GM12865 (cell line): Measurements from ENCODE around the gene METTL4.

ENCODE experiments used
- DNase-seq: peaks from one replicate; pipeline ENCODE4 v3.0.0; 2010; ENCODE audit warnings: low read depth
- H3K4me3 ChIP-seq: 2 replicates; pipeline ENCODE4 v1.5.1; 2011; ENCODE audit warnings: mild to moderate bottlenecking, low read depth, low read length, control low read depth
- CTCF ChIP-seq: IDR thresholded peaks from 2 replicates; pipeline ENCODE4 v1.5.1; 2011; ENCODE audit warnings: low read length, control low read depth, low read depth, inconsistent platforms; ENCODE audit not compliant: insufficient read depth; ENCODE audit errors: missing control alignments

METTL4 gene

GRCh38 chr18:2515171-2515787, 56.0 kb downstream of the METTL4 start:
- no peak overlapping the region for H3K4me3 ChIP-seq
- no peak for TF ChIP-seq CTCF
- DNase-seq = no peak

DNA sequence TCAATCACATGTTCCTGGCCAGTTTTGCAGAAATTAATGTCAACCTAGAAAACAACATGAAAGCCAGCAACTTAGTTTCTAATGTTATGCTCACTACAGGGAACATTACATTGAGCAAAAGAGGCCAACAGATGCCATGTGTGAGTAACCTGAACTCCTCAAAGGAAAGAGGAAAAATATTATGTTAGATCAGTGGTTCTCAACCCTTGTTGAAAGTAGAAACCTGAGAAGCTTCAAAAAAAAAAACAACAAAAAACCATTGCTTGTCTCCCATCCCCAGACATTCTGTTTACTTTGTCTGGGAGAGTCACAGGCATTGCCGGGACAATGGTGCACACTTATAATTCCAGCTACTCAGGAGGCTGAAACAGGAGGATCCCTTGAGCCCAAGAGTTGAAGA, 57.7 kb downstream of the METTL4 start:
- DNase-seq = no peak
- no peak for TF ChIP-seq CTCF
- no peak overlapping the region for H3K4me3 ChIP-seq

- no peak for DNase-seq
- no peak for TF ChIP-seq CTCF
- H3K4me3 ChIP-seq = no peak overlapping the region
Measured at GRCh38 chr18:2512059-2512458, 59.2 kb downstream of the METTL4 start.

DNA sequence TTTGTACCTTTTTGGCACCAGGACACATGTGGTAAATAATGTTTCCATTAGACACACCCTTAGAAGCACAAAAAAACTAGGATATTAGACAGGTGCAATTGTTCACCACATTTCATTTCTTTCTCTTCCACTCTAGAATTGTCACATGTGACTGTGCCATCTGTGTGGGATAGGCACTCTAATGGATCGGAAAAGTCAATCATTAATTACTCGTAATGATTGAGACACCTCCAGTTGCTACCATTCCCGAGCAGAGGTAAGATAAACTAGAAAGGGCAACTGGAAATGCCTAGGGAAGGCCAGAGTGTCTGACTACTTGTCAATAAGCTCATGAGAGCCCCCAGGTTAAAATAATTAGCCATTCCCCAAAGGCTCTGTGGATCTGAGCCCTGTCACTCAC, 59.9 kb downstream of the METTL4 start:
- no peak for TF ChIP-seq CTCF
- no peak overlapping the region for H3K4me3 ChIP-seq
- DNase-seq = no peak

DNA sequence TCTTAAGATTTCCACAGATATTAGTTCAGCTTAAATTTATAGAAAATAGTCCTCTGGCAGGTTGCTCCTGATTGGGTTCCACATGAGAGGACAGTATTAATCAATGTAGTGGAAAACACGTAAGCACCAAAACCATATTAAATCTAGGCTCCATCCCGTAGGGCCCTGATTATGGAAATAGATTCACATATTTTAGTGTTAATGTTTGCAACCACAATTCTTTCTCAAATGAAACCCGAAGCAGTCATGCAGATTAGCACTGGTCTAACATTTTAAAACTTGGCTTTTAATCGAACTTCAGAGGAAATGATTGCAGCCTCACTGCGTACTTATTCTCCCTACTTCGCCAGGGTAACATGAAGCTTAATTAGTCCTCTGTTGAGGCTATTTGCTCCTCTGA, 60.9 kb downstream of the METTL4 start:
- no peak for DNase-seq
- TF ChIP-seq CTCF = no peak
- no peak overlapping the region for H3K4me3 ChIP-seq

DNA sequence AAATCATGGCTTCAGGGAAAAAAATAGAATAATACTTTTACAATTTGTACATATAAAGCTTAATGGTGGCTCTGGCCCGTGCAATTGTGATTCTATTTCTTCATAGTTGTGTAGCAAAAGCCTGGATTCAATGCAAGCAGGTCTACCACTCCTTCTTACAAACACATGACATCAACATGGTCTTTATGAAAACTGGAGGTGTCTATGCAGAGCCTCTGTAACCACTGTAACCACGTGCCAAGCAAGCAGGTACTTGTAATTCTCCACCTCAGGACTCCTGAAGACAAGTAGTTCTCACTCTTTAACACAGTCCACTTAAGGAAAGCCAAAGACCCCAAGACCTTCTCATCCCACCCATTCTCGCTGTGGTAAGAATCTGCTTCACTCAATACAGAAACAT, 62.6 kb downstream of the METTL4 start:
- DNase-seq = no peak

More for the DNA sequence above, 62.6 kb downstream of the METTL4 start:
- H3K4me3 ChIP-seq = no peak overlapping the region
- no peak for TF ChIP-seq CTCF
